ENCODE results near the gene PARVB.

Gene PARVB

GRCh38 chr22:44171561-44171960 lies 147.5 kb downstream of the PARVB start:
- TF ChIP-seq CTCF (IDR thresholded peaks at IDR 0.05; ENCODE audit: insufficient read depth, missing control alignments) = no peak
- no peak for FAIRE-seq
- DNase-seq (ENCODE audit: insufficient read length, low spot score) = no peak

GRCh38 chr22:44172370-44173108 lies 148.4 kb downstream of the PARVB start:
- FAIRE-seq (no peak), DNase-seq (ENCODE audit: insufficient read length, low spot score) (no peak)
- TF ChIP-seq CTCF (IDR thresholded peaks at IDR 0.05; ENCODE audit: insufficient read depth, missing control alignments) = no peak

- no peak for TF ChIP-seq CTCF (IDR thresholded peaks at IDR 0.05; ENCODE audit: insufficient read depth, missing control alignments)
- no peak for FAIRE-seq
Observed at GRCh38 chr22:44173154-44173553, 149.1 kb downstream of the PARVB start.

GRCh38 chr22:44175676-44176075 lies 151.6 kb downstream of the PARVB start:
- TF ChIP-seq CTCF (IDR thresholded peaks at IDR 0.05; ENCODE audit: insufficient read depth, missing control alignments) = no peak
- DNase-seq (ENCODE audit: insufficient read length, low spot score) = no peak
- no peak for FAIRE-seq

More at GRCh38 chr22:44173154-44173553, 149.1 kb downstream of the PARVB start:
- no peak for DNase-seq (ENCODE audit: insufficient read length, low spot score)

- TF ChIP-seq CTCF (IDR thresholded peaks at IDR 0.05; ENCODE audit: insufficient read depth, missing control alignments) = no peak
- DNase-seq (ENCODE audit: insufficient read length, low spot score) (no peak), FAIRE-seq (no peak)
Observed at GRCh38 chr22:44179196-44179988, 155.3 kb downstream of the PARVB start.

GRCh38 chr22:44179989-44180705 lies 156.0 kb downstream of the PARVB start:
- FAIRE-seq (no peak), DNase-seq (ENCODE audit: insufficient read length, low spot score) (no peak)
- no peak for TF ChIP-seq CTCF (IDR thresholded peaks at IDR 0.05; ENCODE audit: insufficient read depth, missing control alignments)
